ENCODE results near the gene LANCL2.
"Not testable (repeated sequence)": the region's sequence is repeated elsewhere in the genome, so short reads cannot be mapped to it uniquely, and the experiment has no call there.

The LANCL2 gene

GRCh38 chr7:55438757-55439525 lies 73.8 kb downstream of the LANCL2 start:
- no peak for DNase-seq

DNA sequence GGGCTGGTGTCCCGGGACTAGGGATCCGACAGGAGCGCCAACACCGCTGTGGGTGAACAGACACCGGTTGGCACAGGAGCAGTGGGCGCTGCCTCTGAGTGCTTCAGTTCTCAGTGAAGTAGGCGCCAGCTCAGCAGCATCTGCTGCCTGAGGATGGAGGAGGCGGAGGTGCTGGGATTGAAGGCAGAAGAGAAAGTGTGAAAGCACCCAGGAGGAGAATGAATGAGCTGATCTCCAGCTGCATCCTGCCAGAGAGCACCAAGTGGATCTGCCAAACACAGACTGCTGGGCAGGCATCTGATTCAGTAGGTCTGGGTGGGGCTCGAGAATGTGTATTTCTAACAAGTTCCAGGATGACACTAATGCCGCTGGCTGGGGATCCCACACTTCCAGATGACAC lies 74.5 kb downstream of the LANCL2 start:
- DNase-seq, result no peak

DNA sequence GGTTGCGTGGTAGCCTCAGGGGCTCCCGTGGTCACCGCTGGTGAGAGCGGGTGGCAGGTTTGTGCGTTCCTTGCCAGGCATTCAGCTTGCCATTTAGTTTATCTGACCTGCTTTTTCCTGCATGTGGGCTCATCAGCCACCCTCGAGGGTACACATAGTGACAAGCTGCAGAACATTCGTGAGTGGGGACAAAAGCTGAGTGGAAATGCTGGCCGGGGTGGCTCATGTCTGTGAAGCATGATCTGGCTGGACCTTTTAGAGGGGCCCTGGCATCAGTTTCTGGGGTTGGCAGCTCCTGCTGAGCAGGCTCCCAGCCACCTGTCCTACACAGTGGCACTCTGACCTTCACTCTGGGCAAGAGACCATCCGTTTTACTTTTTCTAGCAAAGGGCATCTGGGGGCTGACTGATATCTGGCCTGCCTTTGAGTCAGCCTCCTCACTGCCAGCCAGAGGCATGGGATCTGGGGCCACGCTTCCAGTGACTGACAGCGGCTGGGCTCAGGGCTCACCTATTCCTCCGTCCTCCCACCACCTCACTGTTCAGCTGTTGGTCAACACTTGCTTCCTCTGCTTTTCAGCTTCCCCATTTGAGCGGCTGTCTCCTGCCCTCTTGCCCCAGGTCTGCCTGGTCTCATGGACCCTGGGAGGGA lies 75.0 kb downstream of the LANCL2 start:
- DNase-seq, result no peak

GRCh38 chr7:55441002-55441401 lies 75.9 kb downstream of the LANCL2 start:
- DNase-seq, result no peak

DNA sequence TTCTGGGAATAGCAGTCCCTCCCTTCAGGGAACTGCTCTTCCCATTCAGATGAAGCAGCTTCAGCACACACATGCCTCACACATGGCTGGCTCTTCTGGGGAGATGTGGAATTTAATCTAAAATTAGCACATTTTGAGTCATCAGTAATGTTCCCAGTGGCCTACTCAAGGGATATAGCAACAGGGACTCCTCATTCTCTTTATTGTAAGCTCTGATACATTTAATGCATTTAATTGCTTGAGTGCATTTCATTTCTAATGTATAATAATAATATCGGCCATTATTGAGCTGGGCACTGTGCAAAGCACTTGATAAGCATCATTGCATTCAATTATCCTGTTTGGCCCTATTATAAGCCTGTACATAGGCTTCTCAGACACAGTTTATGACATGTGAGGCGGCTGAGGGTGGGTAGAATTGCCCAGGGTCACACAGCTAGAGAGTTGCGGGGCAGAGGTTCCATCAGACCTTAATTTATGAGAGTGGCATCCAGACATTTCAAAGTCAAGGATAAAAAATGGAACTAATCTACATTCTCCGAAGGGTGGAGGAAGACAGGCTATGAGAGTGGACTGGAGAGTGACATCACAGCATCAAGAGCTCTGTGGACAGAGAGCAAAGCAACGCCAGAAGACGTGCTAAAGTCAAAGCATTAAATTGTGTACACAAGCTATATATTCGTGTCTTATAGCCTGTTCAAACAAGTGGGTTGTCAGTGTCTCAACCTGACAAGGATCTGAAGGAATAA lies 76.8 kb downstream of the LANCL2 start:
- no peak for DNase-seq

DNA sequence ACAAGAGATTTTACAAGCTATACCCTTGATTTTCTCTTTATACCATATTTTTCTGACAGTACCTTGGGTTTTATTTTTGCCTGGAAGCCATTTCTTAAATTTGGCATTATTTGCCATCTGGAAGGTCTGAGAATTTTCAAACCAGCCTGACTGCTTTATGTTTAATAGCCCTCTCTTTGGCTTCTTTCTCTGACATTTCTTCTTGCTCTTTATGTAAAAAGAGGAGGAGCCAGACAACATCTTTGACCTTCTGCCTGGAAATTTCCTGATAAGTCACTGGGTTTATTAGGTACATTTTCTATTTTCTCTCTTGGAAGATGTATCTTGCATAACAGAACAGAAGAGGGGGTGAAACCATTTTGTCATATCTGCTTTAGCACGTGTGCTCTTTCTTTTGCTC lies 79.6 kb downstream of the LANCL2 start:
- DNase-seq, result no peak

DNA sequence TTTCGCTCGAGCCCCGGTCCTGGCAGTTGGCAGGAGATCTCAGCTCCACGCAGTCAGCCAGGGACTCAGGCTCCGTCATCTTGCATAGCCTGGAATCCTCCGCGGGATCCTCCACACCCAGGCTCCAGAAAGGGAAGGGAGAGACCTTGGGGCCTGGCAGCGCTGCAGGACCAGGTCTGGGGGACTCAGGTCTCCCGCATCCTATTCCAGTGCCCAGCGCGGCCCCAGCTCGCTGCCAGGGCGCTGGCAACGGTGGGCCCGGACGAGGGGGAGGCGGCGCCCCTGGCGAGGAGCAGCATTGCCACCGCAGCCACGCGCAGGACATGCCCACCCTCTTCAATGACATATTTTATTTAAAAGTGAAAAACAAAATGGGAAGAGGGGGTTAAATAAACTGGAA lies 83.4 kb downstream of the LANCL2 start:
- DNase-seq, result no peak

- DNase-seq, result no peak
Observed at GRCh38 chr7:55449205-55449991, 84.3 kb downstream of the LANCL2 start.

DNA sequence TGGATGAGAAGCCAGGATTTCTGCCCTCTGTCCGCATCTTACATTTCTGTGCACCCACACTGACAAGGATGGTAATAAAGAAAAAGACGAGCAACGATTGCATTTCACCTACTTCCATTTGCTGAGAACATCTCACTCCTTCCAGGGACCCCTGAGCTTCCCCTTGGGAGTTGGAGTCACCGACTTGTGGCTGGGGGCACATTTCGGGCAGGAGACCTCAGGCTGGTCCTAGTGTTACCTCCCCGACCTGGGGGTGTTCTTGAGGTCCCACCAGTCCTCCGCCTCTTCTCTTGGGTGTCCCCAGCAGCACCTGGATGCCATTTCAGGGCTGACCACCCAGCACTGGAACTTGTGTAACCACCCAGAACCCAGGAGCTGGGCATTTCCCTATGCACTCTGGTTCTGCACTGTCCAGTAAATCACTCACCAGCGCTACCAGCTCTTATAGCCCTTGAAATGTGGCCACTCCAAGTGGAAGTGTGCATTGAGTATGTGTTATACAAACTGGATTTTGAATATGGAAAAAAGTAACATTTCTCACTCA lies 84.9 kb downstream of the LANCL2 start:
- DNase-seq, result no peak

DNA sequence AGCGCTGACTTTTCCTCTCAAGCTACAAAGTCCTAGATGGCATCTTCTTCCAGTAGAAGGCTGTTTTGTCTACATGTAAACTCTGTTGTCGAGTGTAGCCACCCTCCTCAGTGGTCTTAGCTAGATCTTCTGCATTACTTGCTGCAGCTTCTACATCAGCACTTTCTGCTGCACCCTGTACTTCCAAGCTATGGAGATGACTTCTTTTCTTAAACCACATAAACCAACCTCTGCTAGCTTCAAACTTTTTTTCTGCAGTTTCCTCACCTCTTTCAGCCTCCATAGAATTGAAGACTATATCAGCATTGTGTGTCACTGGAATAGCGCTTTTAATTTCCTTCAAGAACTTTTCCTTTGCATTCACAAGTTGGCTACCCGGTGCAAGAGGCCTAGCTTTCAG lies 87.8 kb downstream of the LANCL2 start:
- DNase-seq, result no peak

GRCh38 chr7:55457801-55458200 lies 92.7 kb downstream of the LANCL2 start:
- no peak for DNase-seq

DNA sequence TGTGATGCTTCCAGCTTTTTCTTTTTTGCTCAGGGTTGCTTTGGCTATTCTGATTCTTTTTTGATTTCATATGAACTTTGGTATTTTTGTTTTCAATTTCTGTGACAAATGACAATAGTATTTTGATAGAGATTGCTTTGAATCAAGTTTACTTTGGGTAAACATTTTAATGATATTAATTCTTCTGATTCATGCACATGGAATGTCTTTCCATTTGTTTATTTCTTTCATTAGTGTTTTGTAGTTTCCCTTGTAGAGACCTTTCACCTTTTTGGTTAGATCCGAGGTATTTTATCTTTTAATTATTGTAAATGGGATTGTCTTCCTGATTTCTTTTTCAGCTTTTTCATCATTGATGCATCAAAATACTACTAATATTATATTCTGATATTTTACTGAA lies 93.2 kb downstream of the LANCL2 start:
- no peak for DNase-seq

- DNase-seq, result no peak
Observed at GRCh38 chr7:55463686-55464262, 98.6 kb downstream of the LANCL2 start.

GRCh38 chr7:55464422-55464821 lies 99.3 kb downstream of the LANCL2 start:
- no peak for DNase-seq

- DNase-seq, result no peak
Observed at GRCh38 chr7:55465691-55466090, 100.6 kb downstream of the LANCL2 start.

DNA sequence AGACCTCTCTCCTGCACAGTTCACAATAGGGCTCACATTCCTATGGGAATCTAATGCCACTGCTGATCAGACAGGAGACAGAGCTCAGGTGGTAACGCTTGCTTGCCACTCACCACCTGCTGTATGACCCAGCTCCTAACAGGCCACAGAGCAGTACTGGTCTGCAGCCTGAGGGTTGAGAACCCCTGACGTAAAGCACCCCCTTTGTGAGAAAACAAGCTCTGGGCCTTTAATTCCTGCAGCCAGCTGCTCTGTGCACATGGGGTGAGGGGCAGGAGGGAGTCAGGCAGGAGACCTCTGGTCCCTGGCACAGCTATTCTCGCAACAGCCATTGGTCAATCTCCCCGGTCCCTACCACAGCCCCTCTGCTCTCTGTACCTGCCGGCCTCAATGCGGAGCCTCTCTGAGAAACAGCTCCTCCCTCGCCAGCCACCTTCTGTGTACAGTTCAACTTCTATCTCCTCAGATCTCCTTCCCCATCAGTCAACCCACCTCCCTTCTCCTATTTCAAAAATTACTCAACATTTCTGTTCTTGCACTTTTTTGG lies 102.0 kb downstream of the LANCL2 start:
- DNase-seq, result no peak

GRCh38 chr7:55468495-55468894 lies 103.4 kb downstream of the LANCL2 start:
- DNase-seq, result no peak

- no peak for DNase-seq
Observed at GRCh38 chr7:55469271-55469681, 104.1 kb downstream of the LANCL2 start.

DNA sequence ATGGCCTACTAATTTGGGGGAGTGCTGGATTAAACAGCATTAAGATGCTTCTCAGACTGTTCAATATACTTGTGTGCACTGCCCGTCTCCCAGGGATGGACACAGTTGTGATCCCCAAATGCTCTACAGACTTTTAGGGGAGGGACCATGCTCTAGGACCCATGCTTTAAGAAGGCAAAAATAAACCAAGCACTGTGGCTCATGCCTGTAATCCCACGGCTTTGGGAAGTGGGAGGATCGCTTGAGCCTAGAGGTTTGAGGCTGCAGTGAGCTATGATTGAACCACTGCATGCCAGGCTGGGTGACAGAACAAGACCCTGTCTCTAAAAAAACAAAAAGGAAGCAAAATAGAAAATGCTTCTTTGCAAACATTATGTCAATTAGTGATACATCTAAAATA lies 104.6 kb downstream of the LANCL2 start:
- no peak for DNase-seq

DNA sequence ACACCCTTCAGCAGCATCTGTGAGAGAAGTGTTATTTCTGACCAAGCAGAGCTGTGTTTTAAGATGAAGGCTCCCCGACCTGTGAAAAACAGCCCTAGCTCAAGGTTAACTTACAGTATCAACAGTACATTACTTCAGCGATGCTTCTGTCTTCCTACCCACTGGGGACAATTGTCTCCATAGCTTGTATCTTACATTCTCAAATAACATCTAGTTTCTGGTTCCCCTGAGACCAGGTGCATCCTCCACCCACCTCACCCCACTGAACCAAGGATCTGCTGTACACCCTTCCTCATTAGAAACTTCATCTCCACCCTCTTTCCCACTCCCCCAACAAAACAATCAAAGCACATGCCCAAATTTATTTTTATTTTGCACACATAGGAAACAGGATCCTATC lies 105.1 kb downstream of the LANCL2 start:
- no peak for DNase-seq

DNA sequence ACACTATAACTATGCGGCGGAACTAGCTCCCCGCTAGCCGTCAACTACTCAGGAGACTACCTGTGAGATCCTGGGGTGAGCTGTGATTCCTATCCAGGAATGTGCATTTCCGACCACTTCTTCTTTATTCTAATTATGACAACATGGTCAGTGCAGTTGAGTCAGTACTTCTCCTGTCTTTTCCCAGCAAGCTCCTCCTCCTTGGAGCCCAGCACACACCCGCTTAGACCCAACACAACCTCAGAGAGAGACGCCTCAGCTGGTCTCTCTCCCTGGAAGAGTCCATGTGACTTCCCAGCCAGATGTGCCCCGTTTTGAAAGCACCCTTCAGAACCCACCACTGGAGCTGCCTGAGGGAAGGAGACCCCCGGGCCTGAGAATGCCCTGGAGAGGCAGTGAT lies 106.5 kb downstream of the LANCL2 start:
- DNase-seq, result not testable (repeated sequence)

- not testable (repeated sequence) for DNase-seq
Observed at GRCh38 chr7:55472406-55472805, 107.3 kb downstream of the LANCL2 start.
